ENCODE measurements around the gene PDE6C.

PDE6C gene

DNA sequence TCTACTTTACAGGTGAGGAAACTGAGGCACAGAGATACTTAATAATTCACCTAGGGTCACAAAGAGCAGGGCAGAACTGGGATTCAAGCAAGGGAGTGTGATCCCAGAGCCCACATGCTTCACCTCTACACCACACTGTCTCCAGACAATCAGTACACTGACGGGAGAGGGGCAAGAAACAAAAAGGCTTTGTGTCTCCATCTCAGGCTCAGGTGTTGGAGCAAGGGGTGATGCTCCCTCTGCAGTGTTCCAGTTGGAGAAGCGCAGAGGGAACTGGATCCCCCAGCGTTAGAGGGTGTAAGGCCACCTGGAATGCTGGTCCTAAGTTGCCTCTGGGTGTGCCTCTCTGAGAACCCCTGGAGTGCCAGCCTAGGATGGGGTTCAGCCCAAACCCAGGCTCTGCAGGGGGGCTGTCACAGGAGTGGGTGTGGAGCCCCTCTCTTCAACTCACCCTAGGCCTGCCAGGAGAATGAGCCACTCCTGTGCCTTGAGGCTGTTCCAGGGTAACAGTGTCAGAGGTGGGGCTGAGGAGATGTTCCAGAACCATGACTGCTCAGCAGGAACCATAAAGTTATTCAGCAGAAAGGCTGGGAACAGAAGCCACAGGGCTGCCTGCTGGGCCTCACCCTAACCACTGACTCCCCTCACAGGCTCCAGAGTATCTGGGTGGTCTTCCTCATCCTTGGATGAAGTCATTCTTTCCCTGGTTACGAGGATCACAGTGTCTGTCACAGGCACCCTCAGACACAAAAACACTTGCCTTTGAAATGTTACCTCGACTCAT, 16.8 kb upstream of the PDE6C start:
- no peak for DNase-seq

DNA sequence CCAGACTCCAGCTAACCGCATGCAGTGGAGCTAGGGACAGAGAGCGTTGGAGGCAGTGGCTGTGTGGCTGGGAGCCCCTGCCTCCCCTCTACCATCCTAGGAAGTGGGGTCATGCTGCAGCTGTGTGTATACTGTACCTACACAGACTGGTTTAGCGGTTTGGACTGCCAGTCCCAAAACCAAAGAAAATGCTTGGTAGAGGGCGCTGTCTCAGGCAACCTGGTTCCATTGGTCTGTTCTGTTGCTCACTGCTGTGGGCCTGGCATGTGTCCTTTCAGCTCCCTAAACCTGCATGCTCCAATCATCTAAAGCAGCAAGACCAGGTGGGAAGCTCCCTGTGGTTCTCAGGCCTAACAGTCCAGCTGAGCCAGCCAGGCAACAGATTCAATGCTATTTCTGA, 15.8 kb upstream of the PDE6C start:
- no peak for DNase-seq

DNA sequence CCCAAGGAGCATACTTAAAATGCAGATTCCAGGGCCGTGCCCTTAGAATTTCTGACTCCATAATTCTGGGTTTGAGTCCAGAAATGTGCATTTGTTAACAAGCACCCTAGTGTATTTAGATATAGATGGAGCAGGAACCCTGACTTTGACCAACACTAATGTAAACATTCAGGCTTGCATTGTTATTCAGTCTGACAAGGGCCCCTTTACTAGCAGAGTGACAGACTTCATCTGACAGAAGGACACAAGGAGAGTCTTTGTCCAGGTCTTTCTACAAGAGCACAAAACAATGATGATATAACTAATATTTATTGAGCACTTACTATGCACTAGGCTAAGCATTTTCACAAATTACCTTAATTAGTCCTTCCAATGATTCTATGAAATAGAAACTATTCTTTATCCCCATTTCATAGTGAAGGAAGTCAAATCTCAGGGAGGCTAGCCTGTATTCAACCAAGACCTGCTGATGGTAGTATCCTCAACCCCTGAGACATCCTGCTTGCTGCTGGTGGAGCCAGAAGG, 15.2 kb upstream of the PDE6C start:
- no peak for DNase-seq

DNA sequence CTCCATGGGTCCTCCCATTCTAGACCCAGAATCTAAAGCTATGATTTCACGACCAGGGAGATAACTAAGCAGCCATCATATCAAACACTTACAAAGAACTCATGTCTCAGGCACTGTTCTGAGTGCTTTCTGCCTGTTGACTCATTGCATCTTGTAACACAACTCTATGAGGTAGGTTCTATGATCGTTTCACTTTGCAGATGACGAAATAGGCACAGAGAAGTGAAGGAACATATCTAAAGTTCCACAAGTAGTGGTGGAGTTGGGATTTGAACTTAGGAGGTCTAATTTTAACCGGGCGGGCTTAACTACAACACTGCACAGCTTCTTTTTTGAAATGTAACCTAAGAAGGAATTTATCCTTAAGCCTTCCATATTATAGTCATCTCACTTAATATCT, 14.2 kb upstream of the PDE6C start:
- no peak for DNase-seq

DNA sequence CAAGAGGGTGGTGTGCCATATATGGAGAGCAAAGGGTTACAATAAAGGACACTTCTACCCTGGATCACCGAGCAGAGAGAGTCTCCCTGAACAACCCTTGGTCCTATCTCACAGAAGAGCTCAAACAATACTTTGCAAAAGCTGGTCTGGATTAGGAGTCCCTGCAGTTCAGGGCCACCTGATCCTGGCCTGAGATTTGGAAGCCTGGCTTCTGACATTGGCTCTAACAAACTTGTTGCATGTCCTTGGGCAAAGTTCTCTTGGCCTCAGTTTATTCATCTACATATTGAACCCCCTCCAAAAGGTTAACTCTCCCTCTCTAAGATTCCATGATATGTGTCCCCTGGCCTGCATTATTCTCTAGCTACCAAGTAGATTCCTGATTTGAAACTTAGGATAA, 13.0 kb upstream of the PDE6C start:
- DNase-seq = no peak

DNA sequence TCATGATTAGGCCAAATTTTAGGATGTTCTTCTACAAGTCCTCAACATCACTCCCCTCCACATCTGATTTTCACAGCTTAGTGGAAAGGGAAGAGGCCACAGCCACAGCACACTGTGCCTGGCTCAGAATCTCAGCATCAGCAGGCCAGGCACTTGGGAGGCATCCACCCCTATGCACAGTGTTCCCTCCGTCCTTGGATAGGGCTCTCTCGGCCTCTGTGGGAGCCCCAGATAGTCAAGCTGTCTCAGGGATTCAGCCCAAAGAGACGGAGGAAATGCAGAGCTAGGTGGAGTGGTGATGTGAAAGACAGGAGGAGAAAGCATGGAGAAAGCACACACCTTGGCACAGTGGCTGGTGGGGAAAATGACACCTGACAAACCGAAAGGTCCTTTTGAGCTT, 12.6 kb upstream of the PDE6C start:
- no peak for DNase-seq

DNA sequence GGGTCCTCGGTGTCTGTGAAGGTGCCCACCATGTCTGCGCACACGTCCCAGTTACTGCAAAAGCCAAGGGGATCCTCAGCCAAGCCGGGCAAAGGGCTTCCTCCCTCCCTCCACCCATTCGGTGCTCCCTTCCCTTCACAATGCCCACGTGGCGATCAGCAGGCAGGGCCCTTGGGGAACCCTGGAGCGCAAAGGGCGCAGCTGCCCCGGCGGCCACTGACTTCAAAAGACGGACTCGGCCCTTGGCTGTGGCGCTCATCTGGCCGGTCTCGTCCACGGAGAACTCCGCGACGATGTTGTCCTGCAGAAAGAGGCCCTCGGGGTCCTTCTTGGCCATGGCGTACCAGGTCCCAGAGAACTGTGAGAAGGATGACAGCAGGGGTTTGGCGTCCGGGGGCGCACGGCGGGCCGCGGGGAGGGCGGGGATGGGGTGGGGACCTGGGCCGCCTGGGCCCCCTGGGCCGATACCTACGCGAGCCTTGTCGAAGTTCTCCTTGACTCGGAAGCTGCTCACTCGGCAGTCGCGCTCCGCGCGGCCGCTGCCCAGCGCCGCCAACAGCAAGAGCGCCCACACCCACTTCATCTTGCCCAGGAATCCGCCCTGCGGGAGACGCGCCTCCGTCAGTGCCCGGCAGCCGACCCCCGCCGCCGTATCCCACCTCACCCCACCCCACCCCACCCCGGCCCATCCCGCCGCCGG, 11.7 kb upstream of the PDE6C start:
- DNase-seq = no peak

DNA sequence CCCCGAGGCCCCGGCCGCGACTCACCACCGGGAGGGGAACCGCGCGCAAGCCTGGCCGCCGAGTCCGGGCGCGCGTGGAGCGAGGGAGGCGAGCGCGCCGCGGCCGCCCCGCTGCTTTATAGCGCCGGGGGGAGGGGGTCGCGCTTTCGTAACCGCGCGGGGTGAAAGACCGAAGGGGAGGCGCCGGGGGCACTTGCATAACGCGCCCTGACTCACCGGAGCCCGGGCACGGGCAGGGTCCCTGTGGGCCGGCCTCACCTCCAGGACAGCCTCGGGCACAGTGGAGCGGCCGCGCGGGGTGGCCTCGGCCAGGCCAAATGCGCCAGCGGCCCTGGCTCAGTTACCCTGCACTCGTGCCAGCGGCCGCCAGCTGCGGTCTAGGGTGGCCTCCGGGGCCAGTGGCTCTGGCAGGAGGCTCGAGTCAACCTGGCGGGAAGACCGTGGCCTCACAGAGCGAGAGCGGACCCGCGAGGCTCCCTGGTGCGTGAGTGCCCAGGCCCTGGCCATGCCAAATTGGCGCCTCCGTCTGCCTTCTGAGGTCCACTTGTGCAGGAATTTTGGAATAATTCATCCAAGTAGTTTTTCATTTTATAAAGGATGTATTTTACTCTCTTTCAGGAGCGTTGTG, 11.1 kb upstream of the PDE6C start, which contains the start of gene RBP4:
Gene RBP4 (minus strand): TSS at position 90 of the 628 bp plus-strand sequence. CDS start 207 bp downstream, outside the sequence.
- DNase-seq = no peak

DNA sequence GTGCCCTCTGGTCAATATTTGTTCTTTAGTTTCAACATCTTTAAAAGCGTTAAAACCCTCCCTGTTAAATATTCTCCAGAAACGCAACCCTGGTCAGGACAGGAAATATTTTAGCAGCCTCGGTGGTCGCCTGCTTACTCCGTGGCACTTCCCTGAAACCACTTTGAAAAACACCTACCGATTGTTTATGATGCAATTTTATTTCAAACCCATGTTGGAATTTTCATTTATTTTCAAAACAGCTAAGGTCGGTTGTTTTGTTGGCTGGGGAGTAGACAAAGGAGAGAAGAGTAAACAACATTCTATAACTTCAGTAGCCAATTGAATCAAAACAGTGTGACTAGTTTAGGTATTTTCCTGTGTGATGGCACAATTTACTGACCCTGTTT, 10.6 kb upstream of the PDE6C start:
- DNase-seq = no peak

DNA sequence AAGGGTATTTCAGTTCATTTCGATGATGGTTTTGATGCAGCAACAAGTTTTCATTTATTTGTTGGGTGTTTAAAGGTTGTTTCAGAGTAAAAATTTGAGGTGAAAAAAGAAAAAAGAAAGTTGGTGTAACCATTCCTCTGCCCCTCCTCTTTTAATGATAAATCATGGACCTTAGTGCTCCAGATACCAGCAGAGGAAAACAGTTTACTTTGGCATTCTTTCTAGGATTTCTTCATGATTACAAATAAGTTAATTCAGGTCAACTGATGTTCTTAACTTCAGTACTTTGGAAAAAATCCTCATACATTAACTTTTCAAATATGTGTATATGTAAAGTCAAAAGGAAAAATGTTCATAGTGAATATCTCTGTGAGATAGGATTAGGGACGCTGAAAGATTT, 9.3 kb upstream of the PDE6C start:
- DNase-seq = no peak

DNA sequence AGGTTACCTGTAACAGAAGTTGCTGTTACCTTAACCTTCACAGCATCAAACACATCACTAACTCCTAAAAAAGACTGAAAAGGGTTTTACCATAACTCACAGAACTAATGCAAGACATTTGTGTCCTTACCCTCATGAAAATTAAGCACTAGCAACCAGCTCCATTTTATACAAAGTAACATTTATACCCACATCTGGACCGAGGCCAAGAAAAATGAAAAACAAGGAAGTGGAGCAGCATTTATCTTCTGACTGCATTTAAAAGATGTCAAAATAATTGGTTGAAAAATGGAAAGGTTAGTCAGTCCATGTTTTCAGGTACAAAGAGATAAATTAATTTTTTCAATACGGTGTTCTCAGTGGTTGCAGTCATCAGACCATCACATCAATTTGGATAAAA, 8.2 kb upstream of the PDE6C start:
- DNase-seq = no peak

DNA sequence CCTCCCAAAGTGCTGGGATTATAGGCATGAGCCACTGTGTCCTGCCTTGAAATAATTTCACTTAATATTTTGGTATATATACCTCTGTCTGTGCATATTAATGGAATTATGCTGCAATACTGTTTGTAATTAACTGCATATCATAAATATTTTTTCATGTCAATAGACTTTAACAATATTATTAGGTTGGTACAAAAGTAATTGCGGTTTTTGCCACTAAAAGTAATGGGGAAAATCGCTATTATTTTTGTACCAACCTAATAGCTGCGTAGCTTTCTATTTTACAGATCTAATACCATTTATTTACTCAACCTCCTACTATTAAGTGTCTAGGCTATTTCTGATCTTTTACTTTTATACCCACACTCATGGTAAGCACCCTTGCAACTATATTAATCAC, 3.9 kb upstream of the PDE6C start:
- no peak for DNase-seq

DNA sequence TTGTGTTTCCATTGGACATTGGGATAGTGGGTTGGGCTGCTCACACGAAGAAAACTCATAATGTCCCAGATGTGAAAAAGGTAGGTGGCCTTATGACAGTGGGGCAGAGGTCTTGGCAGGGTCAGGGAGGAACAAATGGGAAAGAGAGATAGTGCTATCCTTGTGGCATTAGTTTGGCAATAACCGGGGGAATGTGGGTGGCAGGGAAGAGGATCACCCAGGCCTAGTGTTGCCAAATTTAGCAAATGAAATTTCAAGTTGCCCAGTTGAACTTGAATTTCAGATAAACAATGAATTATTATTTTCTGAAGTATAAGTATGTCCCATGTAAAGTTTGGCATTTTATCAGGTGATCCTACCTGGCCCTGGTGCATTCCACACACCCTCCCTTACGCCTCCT, 789 bp downstream of the PDE6C start:
- DNase-seq = no peak

DNA sequence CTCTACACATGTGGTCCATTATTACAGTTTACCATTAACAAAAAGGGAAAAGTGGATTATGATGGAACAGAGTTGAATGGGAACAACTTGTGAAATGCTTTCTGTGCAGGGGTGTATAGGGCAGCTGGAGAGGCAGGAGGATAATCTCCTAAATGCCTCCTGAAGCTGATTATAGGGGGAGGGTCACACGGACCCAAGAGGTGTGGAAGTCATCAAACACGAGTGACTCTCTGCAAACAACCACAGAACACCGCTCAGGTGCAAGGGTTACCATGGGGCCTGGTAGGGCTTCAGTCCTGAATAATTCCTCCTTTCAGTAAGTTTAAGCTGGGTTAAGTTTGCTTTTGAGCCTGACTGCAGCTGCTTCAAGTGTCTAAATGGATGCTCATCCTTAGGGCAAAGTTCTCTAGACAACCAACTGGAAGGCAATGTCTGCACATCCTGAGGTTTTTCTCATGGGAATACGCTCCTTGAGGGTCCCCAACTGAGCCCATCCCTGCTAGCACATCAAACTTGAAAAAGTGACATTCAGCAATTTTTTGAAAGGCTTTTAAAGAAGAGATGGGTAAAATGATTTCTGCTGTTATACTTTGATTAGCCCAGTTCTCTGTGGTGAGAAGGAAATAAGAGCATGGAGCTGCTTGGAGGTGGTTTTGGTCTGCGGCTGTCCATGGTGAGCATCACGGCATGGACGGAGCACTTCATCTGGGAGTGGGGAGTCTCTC, 1.9 kb downstream of the PDE6C start:
- DNase-seq = no peak

DNA sequence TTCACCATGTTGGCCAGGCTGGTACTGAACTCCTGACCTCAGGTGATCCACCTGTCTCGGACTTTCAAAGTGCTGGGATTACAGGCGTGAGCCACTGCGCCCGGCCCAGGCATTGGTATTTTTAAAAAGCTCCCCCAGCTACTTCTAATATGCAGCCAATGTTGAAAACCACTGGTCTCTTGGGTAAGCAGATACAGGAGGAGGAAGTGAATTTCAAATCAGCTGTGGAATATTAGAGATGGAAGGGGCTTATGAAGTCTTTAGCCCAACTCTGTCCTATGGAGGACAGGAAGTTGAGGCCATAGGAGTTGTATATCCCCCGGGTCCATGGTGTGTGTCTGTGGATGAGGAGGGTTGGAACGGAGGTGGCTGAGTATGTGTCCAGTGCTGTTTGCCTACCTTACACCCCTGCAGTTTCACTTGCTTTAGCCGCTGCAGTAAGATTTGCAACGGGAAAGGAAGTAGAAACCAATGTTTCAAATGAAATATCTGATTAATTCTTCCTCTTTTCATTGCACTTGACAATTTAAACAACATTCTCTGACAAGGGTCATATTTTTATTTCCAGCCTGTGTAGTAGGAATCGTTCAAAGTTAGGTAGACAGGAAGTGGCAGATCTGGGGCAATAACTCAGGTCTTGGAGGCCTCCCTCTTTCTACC, 3.4 kb downstream of the PDE6C start:
- DNase-seq = no peak

DNA sequence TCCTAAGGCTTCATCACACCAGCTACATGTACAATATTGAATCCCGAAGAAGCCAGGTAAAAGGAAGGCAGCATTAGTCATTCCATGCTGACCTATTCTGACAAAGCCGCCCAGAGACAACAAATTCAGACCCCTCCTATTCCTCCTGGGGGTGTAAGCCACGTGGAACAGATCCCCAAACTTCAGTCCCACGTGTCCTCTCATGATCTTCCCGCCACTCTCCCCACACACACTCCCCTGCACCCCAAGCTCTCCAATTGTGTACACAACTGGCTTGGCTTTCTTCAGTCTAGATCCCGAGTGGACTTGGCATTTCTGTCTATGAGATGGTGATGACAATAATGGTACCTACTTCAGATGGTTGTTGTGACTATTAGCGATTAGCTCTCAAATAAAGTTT, 8.6 kb downstream of the PDE6C start:
- DNase-seq = no peak

DNA sequence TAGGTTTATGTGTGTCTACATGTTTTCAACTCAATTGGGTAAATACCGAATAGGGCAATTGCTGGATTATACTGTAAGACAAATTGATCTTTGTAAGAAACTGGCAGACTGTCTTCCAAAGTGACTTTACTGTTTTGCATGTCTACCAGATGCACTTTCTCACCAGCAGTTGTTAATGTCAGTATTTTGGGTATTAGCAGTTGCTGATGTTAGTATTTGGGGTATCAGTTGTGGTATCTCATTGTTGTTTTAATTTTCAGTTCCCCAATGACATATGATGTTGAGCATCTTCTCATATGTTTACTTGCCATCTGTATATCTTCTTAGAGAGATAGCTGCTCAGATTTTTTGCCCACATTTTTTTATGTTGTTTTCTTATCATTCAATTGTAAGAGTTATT, 10.6 kb downstream of the PDE6C start:
- no peak for DNase-seq

DNA sequence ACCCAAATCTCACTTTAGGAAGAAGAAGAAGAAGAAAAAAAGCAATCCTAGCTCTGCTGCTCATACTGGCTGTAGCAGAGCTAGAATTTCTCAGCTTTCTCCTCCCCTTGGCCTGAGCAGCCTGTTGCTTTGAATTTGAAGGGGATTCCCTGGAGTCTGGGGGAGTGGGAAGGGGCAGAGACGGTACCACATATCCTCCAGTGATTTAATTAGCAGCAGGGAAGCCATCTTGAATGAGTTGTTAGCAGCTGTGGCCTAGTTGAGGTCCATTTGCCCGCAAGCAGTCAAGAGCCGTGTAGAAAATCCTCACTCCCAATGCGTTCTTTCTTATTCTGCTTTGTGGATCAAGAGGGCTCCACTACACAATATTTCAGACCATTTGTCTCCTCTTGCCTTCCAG, 16.5 kb downstream of the PDE6C start:
- DNase-seq = no peak

DNA sequence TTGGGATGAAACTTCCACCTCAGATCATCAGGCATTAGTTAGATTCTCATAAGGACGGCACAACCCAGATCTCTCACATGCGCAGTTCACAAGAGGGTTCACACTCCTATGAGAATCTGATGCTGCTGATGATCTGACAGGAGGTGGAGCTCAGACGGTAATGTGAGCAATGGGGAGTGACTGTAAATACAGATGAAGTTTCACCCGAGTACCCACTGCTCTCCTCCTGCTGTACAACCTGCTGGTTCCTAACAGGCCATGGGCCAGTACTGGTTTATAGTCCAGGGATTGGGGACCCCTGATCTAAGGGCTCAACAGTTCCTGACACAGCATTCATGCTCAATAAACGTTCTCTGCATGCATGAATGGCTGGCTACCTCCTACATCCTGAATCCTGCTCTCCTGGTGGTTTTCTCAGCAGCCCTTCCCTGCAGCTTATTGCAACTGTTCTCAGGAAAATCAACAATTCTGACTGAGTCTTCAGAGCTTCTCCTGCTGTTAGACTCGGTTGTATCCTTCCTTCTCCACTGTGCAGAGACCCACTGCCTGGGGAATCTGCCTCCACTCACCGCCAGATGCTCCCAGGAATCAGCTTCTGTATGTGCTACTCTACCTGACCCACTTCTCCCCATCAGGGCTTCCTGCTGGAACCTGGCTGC, 17.4 kb downstream of the PDE6C start:
- DNase-seq = no peak

DNA sequence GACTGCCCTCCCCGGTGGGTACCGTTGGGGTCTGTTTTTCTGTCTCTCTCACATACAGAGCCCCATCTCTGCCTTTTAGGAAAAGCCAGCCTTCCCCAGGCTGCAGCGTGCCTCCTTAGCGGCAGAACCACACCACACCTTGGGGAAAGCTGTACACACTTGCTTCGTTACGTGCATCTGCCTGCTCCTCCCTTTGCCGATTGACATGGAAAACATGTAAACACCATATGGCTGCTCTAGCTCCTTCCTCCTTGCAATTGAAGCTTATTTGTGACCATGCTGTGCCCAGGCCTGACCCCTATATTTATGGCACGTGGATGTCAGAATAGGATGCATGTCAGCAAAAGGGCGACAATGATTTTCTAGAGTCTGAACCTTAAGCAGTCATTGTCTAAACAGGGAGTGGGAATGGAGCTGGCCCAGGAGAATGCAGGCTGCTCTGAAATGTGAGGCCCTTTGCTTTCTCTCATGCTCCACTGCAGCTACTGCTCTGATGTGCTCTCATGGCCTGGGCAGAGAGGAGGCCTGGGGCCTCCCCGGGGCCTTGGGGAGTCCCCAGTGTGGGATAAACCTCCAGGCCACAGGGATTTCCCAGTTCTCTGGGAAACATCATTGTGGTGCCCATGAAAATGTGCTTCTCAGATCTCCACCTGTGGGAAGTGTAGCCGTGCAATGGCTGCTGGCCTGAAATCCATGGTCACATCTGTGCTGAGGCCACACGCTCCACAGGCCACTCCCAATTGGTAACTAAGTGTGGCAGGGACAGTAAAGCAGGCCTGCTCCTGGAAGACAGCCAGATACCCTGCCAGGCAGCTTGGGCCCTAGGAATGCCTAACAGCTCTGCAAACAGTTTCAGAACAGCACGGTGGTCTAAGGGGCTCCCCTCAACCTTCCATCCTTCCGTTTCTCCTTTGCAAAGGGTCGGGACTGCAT, 18.6 kb downstream of the PDE6C start:
- DNase-seq = no peak

DNA sequence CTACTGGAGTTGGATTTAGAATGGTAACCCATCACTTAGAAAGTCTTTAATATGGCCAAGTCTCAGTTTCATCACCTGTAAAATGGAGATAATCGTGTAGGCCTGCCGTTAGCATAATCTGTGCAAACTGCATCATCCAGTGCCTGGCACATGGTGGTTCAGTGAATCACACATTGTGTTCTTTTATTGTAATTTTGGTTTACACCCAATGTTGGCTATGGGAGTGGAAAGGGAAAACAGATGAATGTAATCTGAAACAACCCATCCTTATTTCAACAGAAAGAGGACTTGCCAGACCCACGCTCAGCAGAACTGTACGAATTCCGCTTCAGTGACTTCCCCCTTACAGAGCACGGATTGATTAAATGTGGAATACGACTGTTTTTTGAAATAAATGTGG, 27.5 kb downstream of the PDE6C start:
- DNase-seq = no peak

Data from SIG-M5 (cell line).